GM19043 (cell line): ENCODE results near the gene CDC25A.

Experiments
- ATAC-seq: cut with Tn5 transposase; IDR thresholded peaks from one replicate; pipeline ENCODE4 v1.9.1; 2021; ENCODE audit warnings: low read depth; ENCODE audit not compliant: unreplicated experiment

The CDC25A gene

DNA sequence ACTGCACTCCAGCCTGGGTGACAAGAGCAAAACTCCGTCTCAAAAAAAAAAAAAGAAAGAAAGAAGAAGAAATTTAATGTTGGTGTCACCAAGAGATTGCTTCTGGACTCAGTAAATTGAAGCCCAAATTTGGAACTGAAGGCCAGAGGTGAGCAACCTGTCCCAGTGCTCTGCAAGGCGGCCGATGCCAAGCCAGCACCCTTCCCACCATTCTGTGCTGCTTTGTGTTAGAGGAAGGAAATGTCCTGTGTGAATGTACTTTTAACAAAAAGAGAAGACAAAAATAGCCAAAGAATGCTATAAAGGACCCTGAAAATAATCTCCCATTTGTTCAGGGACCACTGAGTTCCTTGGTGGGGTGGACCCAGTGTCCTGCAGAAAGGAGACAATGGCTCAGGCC is 44.6 kb downstream of the CDC25A start:
- ATAC-seq, result no peak

DNA sequence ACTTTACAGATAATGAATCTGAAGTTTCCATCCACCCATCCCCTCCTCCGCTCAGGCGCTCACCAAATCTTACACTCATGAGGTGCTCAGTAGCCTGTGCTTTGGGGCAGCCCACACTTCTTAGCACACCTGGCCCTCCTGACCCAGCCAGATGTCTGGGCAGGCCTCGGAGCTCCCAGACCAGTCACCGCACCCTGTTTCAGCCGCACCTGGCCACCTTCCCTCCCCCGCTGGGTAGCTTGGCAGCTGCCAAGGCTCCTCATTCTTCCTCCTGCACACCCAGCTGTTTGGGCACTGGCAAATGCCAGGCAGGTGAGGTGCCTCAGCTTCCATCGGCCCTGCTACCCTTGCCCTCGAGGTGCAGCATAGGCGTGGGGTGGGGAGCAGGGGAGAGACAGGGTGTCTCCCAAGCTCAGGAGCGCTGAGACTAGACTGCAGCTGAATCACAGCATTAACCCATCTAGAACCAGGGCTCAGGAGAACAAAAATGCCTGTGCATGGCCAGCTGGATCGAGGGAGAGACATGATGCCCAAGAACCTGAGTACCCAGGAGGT is 45.8 kb downstream of the CDC25A start:
- no peak for ATAC-seq

DNA sequence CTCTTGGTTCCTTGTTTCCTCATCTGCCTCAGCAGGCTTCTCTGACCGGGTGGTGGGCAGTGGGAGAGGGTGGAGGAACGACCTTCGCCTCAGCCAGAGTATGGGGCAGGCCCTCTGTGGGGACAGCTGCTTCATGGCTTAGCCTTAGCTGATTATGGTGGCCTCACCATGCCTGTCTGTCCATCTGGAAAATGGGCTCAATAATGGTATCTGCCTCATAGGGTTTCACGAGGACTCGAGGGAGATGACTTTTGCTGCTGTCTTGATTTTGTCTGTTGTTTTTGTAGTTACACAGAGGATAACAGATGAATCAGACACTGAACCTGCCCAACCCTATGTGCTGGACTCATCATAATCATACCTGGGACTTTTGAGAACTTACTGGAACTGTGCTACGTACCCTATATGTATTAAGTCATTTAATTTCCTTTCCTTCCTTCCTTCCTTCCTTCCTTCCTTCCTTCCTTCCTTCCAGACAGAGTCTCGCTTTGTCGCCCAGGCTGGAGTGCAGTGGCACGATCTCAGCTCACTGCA is 46.5 kb downstream of the CDC25A start:
- no peak for ATAC-seq

DNA sequence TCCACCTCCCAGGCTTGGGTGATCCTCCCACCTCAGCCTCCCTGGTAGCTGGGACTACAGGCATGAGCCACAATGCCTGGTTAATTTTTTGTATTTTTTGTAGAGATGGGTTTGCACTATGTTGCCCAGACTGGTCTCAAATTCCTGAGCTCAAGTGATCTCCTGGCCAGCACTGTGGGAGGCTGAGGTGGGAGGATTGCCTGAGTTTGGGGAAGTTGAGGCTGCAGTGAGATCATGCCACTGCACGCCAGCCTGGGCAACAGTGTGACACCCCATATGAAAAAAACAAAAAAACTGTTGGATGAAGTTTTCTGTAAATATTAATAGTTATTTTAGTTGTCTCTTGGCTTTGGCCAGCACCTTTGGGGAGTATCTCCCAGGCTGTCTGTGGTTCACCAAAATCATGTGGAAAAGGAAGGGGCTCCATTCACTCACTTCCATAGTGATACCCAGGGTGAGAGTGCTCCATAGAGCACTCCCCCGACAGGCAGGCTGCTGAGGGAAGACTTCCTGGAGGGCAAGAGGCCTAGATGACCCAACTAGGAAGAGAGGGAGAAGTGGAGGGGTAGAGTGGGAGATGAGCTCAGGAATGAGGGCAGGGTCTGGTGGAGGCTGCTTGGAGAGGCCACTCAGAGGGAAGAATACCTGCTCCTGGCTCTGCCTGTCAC is 47.1 kb downstream of the CDC25A start:
- ATAC-seq, result no peak

DNA sequence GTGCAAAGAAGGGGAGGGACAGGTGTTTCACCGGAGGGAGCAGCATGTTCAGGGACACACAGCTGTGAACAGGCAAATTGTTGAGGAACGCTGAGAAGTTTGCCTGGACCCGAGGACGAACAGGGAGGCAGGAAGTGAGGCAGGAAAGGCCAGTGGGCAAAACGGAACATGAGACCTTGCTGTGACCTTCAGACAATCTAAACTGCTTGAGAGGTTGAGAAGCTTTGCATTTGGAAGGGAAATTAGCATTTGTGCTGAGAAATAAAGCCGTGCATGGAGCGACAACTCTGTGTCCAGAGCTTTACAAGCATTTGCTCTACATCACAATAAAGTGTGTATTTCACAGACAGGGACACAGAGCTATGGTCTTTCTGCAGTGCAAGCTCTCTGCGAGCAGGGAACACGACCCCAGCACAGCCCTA is 47.9 kb downstream of the CDC25A start:
- no peak for ATAC-seq

DNA sequence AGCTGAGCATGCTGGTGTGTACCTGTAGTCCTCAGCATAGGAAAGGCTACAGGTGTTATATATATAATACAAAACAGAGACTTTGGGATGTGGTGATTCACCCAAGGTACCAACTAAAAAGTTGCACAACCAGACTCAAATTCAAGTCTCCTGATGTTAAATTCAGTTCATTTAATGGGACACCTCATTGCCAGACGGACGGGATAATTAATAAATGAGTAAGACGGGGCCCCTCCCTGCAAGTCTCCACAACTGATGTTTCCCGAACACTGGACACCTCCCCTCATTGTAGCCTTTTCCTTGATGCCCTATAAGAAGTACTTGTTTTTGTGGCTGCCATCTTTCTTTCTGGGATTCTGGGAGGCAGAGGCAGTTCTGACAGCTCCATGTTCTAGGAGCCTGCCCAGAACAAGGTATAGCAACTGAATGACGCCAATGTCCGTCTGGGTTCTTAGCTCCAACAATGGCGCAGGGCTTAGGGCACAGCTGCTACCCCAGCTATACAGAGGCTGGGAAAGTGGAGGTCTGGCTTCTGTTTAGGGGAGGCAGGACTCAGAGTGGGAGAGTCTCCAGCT is 50.7 kb downstream of the CDC25A start:
- ATAC-seq, result no peak

DNA sequence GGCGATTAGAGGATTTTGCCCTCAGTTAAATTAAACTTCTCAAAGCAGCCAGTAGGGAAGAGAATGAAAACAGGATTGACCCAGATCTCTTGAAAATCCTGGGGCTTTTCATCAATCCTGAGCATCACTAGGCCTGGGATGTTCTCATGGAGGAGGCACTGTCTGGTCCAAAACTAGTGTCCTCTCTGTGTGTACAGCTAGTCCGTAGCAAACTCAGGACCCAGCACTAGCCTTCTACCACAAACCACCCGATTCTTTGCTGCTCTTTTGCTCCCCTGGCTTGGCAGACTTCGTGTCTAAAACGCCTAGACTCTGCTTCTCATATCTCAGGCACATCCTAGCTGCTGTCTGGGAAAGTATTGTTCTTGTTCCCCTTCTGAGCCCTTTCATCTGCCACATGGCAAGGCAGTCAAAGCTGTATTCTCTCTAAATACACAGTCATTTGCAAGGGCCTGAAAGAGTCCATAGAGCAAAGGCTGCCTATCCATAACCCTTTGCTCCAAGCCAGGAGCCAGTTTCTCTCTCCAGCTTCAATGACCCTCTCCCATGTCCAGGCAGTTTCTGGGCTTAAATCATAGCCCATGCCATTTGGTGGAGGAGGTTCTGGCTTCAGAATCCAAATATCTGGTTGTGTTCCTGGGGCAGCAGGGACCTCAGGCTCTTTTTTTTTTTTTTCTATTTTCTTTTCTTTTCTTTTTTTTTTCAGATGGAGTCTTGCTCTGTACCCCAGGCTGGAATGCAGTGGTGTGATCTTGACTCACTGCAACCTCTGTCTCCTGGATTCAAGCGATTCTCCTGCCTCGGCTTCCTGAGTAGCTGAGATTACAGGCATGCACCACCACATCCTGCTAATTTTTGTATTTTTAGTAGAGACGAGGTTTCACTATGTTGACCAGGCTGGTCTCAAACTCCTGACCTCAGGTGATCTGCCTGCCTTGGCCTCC is 52.4 kb downstream of the CDC25A start:
- no peak for ATAC-seq

DNA sequence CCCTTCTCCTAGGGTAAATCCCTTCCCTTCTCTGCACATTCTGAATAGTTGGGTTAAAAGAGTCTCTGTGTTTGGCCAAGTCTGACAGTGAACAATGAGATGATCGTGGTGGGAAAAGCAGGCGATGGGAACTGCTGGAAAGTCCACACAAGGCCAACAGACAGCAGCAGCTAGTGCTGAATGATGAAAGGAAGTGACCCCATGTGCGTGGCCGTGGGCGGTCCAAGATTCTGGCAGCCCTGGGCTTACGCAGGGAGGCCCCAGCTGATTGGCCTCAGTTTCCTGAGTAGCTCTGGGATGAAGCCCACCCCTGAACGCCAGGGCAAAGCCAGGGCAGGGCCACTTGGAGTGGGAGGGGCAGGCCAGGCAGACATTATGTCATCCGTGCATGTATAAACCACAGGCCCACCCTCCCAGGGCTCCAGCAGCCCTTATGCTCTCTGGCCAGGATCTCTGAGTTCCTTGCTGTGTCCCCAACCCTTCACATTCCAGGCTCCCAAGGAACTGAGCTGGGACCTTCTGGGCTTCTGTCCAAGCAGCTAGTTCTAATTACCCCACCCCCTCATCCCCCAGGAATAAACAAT is 57.8 kb downstream of the CDC25A start:
- no peak for ATAC-seq

DNA sequence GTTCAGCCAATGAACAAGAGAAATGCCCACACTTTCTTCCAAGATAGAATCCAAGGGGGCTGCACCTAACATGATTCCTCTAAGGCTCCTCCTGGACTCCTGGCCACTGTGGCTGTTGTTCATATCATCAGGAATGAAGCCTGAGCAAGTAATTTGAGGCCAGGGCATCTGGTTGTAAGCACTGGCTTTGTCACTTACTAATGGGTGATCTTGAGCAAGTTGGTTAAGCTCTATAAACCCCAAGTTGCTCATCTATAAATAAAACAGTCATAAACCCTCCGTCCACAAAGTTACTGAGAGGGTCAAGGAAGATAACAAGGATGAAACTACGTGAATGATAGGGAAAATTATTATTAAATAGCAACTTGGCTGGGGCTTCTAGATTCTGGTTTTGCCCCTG is 58.3 kb downstream of the CDC25A start:
- no peak for ATAC-seq

DNA sequence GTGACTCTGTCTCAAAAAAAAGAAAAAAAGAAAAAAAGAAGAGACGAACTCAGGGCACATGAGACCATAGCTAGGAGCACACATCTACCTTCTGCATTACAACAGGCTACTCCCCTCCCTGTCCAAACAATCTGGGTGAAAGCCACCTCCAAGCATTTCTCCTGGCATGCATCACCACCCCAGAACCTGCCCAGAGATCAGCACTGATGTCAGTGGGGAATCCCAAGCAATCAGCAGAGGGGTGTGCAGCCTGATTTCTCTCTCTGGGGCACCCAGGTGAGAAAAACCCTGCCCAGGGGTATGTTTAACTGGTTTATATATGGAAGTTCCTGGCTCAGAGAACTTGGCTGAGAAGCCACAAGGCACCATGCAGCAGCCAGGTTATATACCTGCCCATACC is 59.4 kb downstream of the CDC25A start:
- no peak for ATAC-seq

DNA sequence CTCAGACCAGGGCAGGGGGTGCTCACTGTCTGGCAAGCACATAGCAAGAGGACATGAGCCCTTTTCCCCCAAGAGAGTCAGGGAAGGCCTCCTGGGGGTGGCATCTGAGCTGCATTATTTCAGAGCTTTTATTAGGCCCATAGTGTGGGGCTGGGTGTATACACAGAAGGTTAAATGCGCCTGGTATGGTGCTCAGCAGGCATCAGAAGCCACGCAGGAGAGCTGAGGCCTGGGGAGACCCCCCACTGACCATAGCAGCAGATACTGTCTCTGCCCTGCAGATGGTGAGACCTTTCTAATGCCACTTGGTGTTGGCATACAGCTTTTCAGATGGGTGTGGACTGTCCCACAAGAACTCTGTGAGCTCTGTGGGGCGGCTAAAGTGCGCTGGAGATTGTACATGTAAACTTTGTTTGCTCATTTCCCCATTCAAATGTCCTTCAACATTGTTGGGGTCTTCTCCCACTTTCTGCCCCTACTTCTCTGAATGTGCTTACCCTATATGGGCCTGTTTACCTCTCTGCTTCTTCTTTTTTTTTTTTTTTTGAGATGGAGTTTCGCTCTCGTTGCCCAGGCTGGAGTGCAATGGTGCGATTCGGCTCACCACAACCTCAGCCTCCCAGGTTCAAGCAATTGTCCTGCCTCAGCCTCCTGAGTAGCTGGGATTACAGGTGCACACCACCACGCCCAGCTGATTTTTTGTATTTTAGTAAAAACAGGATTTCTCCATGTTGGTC is 62.2 kb downstream of the CDC25A start:
- no peak for ATAC-seq

DNA sequence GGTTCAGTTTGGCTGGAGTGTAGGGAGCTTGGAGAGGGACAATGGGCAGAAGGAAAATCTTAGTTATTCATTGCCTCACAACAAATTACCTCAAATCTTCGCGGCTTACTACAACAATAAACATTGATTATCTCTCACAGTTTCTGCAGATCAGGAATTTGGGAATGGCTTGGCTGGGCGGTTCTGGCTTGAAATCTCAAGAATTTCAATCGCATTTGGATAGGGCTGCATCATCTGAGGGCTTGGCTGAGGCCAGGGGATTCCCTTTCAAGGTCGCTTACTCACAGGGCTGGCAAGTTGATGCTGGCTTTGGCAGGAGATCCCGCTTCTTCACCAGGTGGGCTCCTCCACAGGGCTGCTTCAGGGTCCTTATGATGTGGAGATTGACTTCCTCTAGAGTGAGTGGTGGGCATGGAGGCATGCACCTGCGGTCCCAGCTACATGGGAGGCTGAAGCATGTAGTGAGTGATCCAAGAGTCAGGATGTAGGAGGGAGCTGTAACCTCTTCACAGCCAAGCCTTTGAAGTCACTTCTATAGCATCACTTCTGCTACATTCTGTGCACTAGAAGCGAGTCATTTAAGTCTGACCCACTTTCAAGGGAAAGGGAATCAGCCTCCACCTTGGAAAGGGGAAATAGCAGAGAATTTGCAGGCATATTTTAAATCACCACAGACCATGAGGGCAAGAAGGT is 63.1 kb downstream of the CDC25A start:
- no peak for ATAC-seq

DNA sequence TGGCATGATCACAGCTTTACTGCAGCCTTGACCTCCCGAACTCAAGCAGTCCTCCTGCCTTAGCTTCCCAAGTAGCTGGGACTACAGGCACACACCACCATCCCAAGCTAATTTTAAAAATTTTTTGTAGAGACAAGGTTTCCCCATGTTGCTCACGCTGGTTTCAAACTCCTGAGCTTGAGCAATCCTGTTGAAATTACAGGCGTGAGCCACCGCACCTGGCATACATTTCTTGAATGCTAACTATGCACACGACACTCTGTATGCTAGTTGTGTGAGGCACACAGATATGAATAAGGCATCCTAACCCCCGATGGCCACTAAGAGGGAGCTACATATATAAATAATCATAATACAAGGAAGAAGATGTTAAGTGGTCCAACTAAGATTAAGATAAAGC is 64.9 kb downstream of the CDC25A start:
- ATAC-seq, result no peak

DNA sequence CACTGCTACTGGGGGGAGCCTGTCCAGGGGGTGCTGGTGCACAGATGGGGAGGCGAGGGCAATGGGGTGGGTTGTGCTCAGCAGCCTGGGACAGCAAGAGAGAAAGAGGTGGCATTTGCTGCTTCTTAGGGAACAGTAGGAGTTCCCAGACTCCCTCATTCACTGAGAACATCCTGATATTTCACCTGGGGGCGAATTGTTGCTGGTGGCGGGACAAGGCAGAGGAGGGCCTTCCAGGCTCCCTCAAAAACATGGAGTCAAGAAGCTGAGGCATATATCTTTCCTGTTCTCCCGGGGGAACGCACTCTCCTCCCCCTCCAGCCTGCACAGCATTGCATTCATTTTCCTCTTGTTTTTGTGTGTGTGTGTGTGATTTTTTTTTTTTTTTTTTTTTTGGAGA is 65.7 kb downstream of the CDC25A start:
- no peak for ATAC-seq

DNA sequence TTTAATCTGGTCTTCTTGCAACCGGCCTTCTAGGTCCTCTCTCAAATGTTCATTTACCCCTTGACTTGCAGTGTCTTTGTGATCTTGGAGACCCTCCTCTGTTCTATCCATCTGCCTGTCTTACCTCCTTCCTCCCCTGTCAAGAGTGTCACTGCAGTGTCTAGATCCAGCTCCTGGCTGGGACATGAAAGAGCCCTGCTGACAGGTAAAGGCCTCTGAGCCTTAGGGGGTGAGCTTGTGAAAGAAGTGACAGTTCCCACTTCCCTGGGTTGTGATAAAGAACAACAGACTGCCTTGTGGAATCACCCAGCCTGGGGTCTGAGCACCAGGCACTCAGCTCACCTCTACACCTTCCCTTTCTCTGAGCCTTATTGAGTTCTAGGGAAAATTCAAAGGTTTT is 68.0 kb downstream of the CDC25A start:
- no peak for ATAC-seq

DNA sequence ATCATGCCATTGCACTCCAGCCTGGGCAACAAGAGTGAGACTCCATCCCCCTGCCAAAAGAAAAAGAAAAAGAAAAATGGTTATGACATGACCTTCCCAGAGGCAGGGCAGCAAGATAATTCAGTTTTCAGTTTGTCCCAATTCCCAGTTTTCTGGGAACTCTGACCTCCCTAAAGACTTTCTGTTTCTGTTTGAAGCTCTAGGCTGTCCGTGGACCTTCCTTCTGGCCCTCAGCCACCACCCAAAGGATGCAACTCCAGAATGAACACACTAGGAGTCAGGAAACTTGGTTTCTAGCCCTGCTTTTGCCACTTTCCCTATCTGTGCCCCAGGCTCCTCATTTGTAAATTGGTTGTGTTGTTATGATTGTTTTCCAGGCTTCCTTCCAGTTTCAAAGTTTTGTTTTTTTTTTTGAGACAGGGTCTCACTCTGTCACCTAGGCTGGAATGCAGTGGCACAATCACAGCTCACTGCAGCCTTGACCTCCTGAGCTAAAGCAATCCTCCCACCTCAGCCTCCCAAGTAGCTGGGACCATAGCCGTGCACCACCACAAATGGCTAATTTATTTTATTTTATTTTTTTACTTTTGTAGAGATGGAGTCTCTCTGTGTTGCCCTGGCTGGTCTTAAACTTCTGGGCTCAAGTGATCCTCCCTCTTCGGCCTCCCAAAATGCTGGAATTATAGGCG is 68.6 kb downstream of the CDC25A start:
- no peak for ATAC-seq

DNA sequence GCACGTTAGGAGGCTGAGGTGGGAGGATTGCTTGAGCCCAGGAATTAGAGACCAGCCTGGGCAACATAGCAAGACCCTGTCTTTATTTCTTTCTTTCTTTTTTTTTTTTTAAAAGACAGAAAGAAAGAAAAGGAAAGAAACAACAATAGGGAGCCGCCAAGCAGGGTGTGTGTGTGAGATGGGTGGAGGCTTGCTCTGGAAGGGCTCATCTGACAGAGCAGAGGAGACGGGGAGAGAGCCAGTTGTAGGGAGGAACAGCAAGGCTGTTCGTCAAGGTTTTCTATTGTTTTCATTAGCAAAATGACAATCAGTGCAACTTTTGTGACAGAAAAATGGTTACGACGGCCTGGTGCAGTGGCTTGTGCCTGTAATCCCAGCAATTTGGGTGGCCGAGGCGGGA is 69.3 kb downstream of the CDC25A start:
- no peak for ATAC-seq

DNA sequence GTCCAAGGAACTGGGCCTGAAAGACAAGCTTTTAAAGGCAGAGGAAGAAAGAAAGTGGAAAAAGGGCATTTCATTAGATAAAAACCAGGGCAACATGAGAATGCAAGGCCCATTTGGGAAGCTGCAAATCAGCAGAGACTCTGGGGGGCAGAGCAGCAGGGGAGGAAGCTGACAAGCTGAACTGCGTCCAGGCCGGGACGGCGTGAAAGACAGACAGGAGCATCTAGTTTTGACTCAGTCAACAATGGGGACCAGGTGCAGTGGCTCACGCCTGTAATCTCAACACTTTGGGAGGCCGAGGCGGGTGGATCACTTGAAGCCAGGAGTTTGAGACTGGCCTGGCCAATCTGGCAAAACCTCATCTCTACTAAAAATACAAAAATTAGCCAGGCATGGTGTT is 69.9 kb downstream of the CDC25A start:
- ATAC-seq, result no peak

DNA sequence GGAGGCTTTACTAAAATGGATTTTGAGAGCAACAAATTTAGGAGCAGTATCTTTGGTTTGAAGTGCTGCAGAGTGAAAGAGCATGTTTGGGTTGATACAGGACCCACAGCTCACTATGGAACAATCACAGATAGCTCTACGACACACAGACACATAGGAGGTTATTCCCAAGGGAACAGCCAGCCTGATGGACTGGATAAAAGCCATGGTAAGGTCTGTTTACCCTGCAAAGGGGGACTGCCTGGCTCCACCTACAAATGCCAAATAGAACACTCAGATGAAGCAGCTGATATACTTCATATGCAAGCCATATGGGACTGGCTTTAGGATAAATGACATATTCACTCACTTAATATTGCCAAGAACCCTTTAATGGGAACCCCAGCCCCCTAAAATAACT is 75.4 kb downstream of the CDC25A start:
- ATAC-seq, result no peak
